Fibroblast of villous mesenchyme (primary cell): ENCODE data around the gene SPARCL1. TPM values are rescaled to one million over a fixed set of nuclear protein-coding genes. Genes with fewer than 3 reads are reported as not detected.
A peak's percentile ranks its signal among the peaks of the same experiment; 100 is the strongest.

Source experiments
- DNase-seq: peaks from one replicate; pipeline ENCODE4 v3.0.0-alpha.2; 2010; ENCODE audit warnings: low read depth
- H3K4me3 ChIP-seq: 2 replicates; pipeline ENCODE4 v1.5.1; 2011; ENCODE audit warnings: low read depth, mild to moderate bottlenecking, low read length
- CTCF ChIP-seq: IDR thresholded peaks from 2 replicates; pipeline ENCODE4 v1.5.1; 2012; ENCODE audit warnings: low read depth, mild to moderate bottlenecking, low read length; ENCODE audit not compliant: insufficient read depth
- total RNA-seq: library from RNA; depleted of rRNA; stranded (reverse); fragments of >200 nt; gene quantifications from 2 replicates; pipeline ENCODE4 v1.2.3, GENCODE V29; 2012

SPARCL1 gene
- total RNA-seq, 1 donor, result not detected

GRCh38 chr4:87430038-87430437, 99.1 kb downstream of the SPARCL1 start:
- DNase-seq, result no peak
- no peak overlapping the region for H3K4me3 ChIP-seq
- no peak for TF ChIP-seq CTCF

GRCh38 chr4:87428979-87429378, 100.2 kb downstream of the SPARCL1 start:
- no peak for DNase-seq
- no peak overlapping the region for H3K4me3 ChIP-seq
- TF ChIP-seq CTCF, result no peak

- no peak overlapping the region for H3K4me3 ChIP-seq
- DNase-seq, result no peak
- no peak for TF ChIP-seq CTCF
Observed at GRCh38 chr4:87427518-87427868, 101.7 kb downstream of the SPARCL1 start.

- TF ChIP-seq CTCF, result no peak
- no peak for DNase-seq
- H3K4me3 ChIP-seq, result no peak overlapping the region
Observed at GRCh38 chr4:87426865-87427517, 102.2 kb downstream of the SPARCL1 start.

- H3K4me3 ChIP-seq, result no peak overlapping the region
- DNase-seq, result no peak
- TF ChIP-seq CTCF, result no peak
Observed at GRCh38 chr4:87425711-87426110, 103.5 kb downstream of the SPARCL1 start.

GRCh38 chr4:87424099-87424543, 105.1 kb downstream of the SPARCL1 start:
- peak; percentile 15 for DNase-seq
- peak overlapping the region; percentile 88 for H3K4me3 ChIP-seq

Other genes with a start within 250 kb of the SPARCL1 start
- under 0.01 TPM in 1 of 2 replicates, not detected in the other for gene HSD17B13, start 206.5 kb downstream of the SPARCL1 start, total RNA-seq
- 24.2 and 26.3 TPM in 2 replicates for gene HSD17B11, start 138.2 kb downstream of the SPARCL1 start, total RNA-seq
- 10.3 and 13.8 TPM in 2 replicates for gene NUDT9, start 106.8 kb downstream of the SPARCL1 start, total RNA-seq
- gene DSPP, start 79.2 kb upstream of the SPARCL1 start, total RNA-seq, result not detected in 2 replicates
- gene DMP1, start 120.9 kb upstream of the SPARCL1 start, total RNA-seq, result not detected in 2 replicates